ENCODE results near the gene CIC. TPM values are rescaled to one million over a fixed set of nuclear protein-coding genes. Genes with fewer than 3 reads are reported as not detected.

The CIC gene
- total RNA-seq, 2 experiments from 2014 or later = 60.7 to 65.6 TPM

- ChIA-PET CTCF (interaction anchor here (1.1 to 1.9 kb wide), 4 partner anchors 9 to 49 kb away, joined by 3 to 6 read pairs (median 4); no protein-coding TSS in a partner anchor), POLR2A (interaction anchor here (1.2 to 17.2 kb wide), 2 partner anchors 9 to 14 kb away, joined by 4 to 195 read pairs; partner anchors contain the start of gene GSK3A)
- no peak for TF ChIP-seq CTCF (IDR thresholded peaks at IDR 0.05)
- intact Hi-C loops (cut with micrococcal nuclease) = no loop called here
- H3K9me3 Mint-ChIP-seq = no peaks in the 10 kb centered on the region
- DNase-seq (no peak), ATAC-seq (no peak)
- peak overlapping the region; percentile 30 for H3K27ac Mint-ChIP-seq
- peaks cover 29% of the 10 kb centered on the region for H3K4me1 Mint-ChIP-seq (ENCODE audit: low read depth)
- no peaks in the 10 kb centered on the region for H3K27me3 Mint-ChIP-seq
- H3K4me3 Mint-ChIP-seq = no peak overlapping the region
- peaks cover 55% of the 10 kb centered on the region for H3K36me3 Mint-ChIP-seq (ENCODE audit: low read depth)
These were observed 38.5 kb upstream of the CIC start for GRCh38 chr19:42230571-42230970.

- intact Hi-C loops (cut with micrococcal nuclease) = no loop called here
- Mint-ChIP-seq H3K27me3 (no peaks in the 10 kb centered on the region), H3K36me3 (ENCODE audit: low read depth) (peaks cover 53% of the 10 kb centered on the region), H3K4me1 (ENCODE audit: low read depth) (peaks cover 27% of the 10 kb centered on the region), H3K4me3 (no peak overlapping the region), H3K9me3 (no peaks in the 10 kb centered on the region), H3K27ac (peak overlapping the region; percentile 40)
- CTCF ChIA-PET = no interaction called here
- no peak for ATAC-seq
- POLR2A ChIA-PET = interaction anchor here (2.8 to 16.1 kb wide), 2 partner anchors 9 kb away, joined by 13 to 195 read pairs; partner anchors contain the start of genes DEDD2, GSK3A and ZNF526
- TF ChIP-seq CTCF (IDR thresholded peaks at IDR 0.05) = no peak
- no peak for DNase-seq
These were observed 36.6 kb upstream of the CIC start for GRCh38 chr19:42232435-42232834.

- POLR2A ChIA-PET = interaction anchor here (1.2 to 16.1 kb wide), 3 partner anchors 9 to 20 kb away, joined by 3 to 195 read pairs (median 13); partner anchors contain the start of genes DEDD2, GSK3A and ZNF526
- ATAC-seq (no peak), DNase-seq (no peak)
- Mint-ChIP-seq H3K4me1 (ENCODE audit: low read depth) (peaks cover 24% of the 10 kb centered on the region), H3K9me3 (no peaks in the 10 kb centered on the region), H3K36me3 (ENCODE audit: low read depth) (peaks cover 53% of the 10 kb centered on the region), H3K27me3 (no peaks in the 10 kb centered on the region), H3K27ac (no peak overlapping the region), H3K4me3 (no peak overlapping the region)
- intact Hi-C loops (cut with micrococcal nuclease) = no loop called here
- TF ChIP-seq CTCF (IDR thresholded peaks at IDR 0.05) = no peak
- CTCF ChIA-PET = interaction anchor here (1.2 kb wide), 1 partner anchor 57 kb away, joined by 3 read pairs; no protein-coding TSS in a partner anchor
These were observed 35.9 kb upstream of the CIC start for GRCh38 chr19:42233106-42233505.

GRCh38 chr19:42233678-42234292 is 35.3 kb upstream of the CIC start:
- DNase-seq (no peak), ATAC-seq (no peak)
- Mint-ChIP-seq H3K4me3 (no peak overlapping the region), H3K27me3 (no peaks in the 10 kb centered on the region), H3K36me3 (ENCODE audit: low read depth) (peaks cover 52% of the 10 kb centered on the region), H3K4me1 (ENCODE audit: low read depth) (peaks cover 20% of the 10 kb centered on the region), H3K27ac (peak overlapping the region; percentile 21), H3K9me3 (no peaks in the 10 kb centered on the region)
- intact Hi-C loops (cut with micrococcal nuclease) = no loop called here
- CTCF ChIA-PET = interaction anchor here (0.7 to 1.7 kb wide), 6 partner anchors 13 to 125 kb away, joined by 3 to 4 read pairs (median 3); partner anchors contain the start of gene POU2F2
- POLR2A ChIA-PET = interaction anchor here (1.2 to 16.1 kb wide), 5 partner anchors 8 to 46 kb away, joined by 3 to 195 read pairs (median 4); partner anchors contain the start of genes DEDD2, GSK3A and ZNF526
- no peak for TF ChIP-seq CTCF (IDR thresholded peaks at IDR 0.05)

GRCh38 chr19:42234364-42234763 is 34.7 kb upstream of the CIC start:
- ATAC-seq (no peak), DNase-seq (no peak)
- intact Hi-C loops (cut with micrococcal nuclease) = no loop called here
- POLR2A ChIA-PET = interaction anchor here (1.2 to 16.1 kb wide), 4 partner anchors 7 to 45 kb away, joined by 3 to 195 read pairs (median 8); partner anchors contain the start of genes DEDD2, GSK3A and ZNF526
- TF ChIP-seq CTCF (IDR thresholded peaks at IDR 0.05) = no peak
- H3K4me3 Mint-ChIP-seq = no peak overlapping the region
- CTCF ChIA-PET = interaction anchor here (0.8 to 1.7 kb wide), 7 partner anchors 14 to 126 kb away, joined by 3 to 4 read pairs (median 3); partner anchors contain the start of gene POU2F2
- H3K4me1 Mint-ChIP-seq (ENCODE audit: low read depth) = peaks cover 20% of the 10 kb centered on the region
- peaks cover 52% of the 10 kb centered on the region for H3K36me3 Mint-ChIP-seq (ENCODE audit: low read depth)
- no peaks in the 10 kb centered on the region for H3K9me3 Mint-ChIP-seq
- H3K27ac Mint-ChIP-seq = no peak overlapping the region
- H3K27me3 Mint-ChIP-seq = no peaks in the 10 kb centered on the region

Data from activated CD8-positive, alpha-beta T cell treated with anti-CD3 and anti-CD28 coated beads for 36 hours (primary cell).